HepG2 (cell line): ENCODE results near the gene ZNF764. TPM values are rescaled to one million over a fixed set of nuclear protein-coding genes. Genes with fewer than 3 reads are reported as not detected.

Experiments
- ARHGAP35 ChIP-seq: sonication (generic); formaldehyde crosslinking; IDR thresholded peaks from 2 replicates; pipeline ENCODE4 v1.9.0; 2022; ENCODE audit warnings: mild to moderate bottlenecking, inconsistent platforms, moderate library complexity, missing genetic modification reagents, borderline replicate concordance
- BRCA1 ChIP-seq: sonication (generic); formaldehyde crosslinking; IDR thresholded peaks from 2 replicates; pipeline ENCODE4 v1.4.0; 2020; ENCODE audit warnings: missing genetic modification reagents
- ELF1 ChIP-seq: sonication (generic); formaldehyde crosslinking; IDR thresholded peaks from 2 replicates; pipeline ENCODE4 v1.4.0; 2020; ENCODE audit warnings: missing genetic modification reagents
- ELF4 ChIP-seq: sonication (generic); formaldehyde crosslinking; IDR thresholded peaks from 2 replicates; pipeline ENCODE4 v1.5.0; 2020; ENCODE audit warnings: missing genetic modification reagents, mild to moderate bottlenecking, moderate library complexity, borderline replicate concordance
- ETV6 ChIP-seq: sonication (generic); formaldehyde crosslinking; conservative IDR thresholded peaks from 2 replicates; pipeline ENCODE4 v1.4.0; 2020; ENCODE audit warnings: missing genetic modification reagents
- GFI1 ChIP-seq: sonication (generic); formaldehyde crosslinking; IDR thresholded peaks from 2 replicates; pipeline ENCODE4 v1.5.0; 2020; ENCODE audit warnings: missing genetic modification reagents, mild to moderate bottlenecking, borderline replicate concordance
- HNRNPH1 ChIP-seq: fragments of 200-400 bp; formaldehyde crosslinking; optimal IDR thresholded peaks from 2 replicates; pipeline ENCODE3; 2017; ENCODE audit warnings: mild to moderate bottlenecking, low read depth, low read length
- NAIF1 ChIP-seq: sonication (generic); formaldehyde crosslinking; IDR thresholded peaks from 2 replicates; pipeline ENCODE4 v1.5.0; 2020; ENCODE audit warnings: mild to moderate bottlenecking, missing genetic modification reagents, borderline replicate concordance
- NFATC3 ChIP-seq: sonication (generic); formaldehyde crosslinking; IDR thresholded peaks from 2 replicates; pipeline ENCODE4 v1.5.1; 2020; ENCODE audit warnings: mild to moderate bottlenecking, missing genetic modification reagents
- RXRB ChIP-seq: IDR thresholded peaks from 2 replicates; pipeline ENCODE4 v1.6.1; 2016; ENCODE audit warnings: borderline replicate concordance, missing genetic modification reagents, missing compliant biosample characterization
- SALL2 ChIP-seq: sonication (generic); formaldehyde crosslinking; IDR thresholded peaks from 2 replicates; pipeline ENCODE4 v1.8.1; 2023; ENCODE audit warnings: mild to moderate bottlenecking, missing genetic modification reagents, inconsistent platforms
- TEF ChIP-seq: sonication (generic); formaldehyde crosslinking; IDR thresholded peaks from 2 replicates; pipeline ENCODE4 v1.5.0; 2020; ENCODE audit warnings: missing genetic modification reagents
- THAP8 ChIP-seq: sonication (generic); formaldehyde crosslinking; IDR thresholded peaks from 2 replicates; pipeline ENCODE4 v1.5.1; 2020; ENCODE audit warnings: missing genetic modification reagents, mild to moderate bottlenecking, borderline replicate concordance
- TP53 ChIP-seq: sonication (generic); formaldehyde crosslinking; conservative IDR thresholded peaks from 2 replicates; pipeline ENCODE4 v1.4.0; 2020; ENCODE audit warnings: missing genetic modification reagents
- TRIM24 ChIP-seq: sonication (generic); formaldehyde crosslinking; IDR thresholded peaks from 2 replicates; pipeline ENCODE4 v1.8.0; 2022; ENCODE audit warnings: mild to moderate bottlenecking, missing genetic modification reagents
- ZBTB20 ChIP-seq: sonication (generic); formaldehyde crosslinking; IDR thresholded peaks from 2 replicates; pipeline ENCODE4 v1.8.1; 2023; ENCODE audit warnings: missing genetic modification reagents, low read depth, mild to moderate bottlenecking, borderline replicate concordance
- ZFP36L2 ChIP-seq: sonication (generic); formaldehyde crosslinking; IDR thresholded peaks from 2 replicates; pipeline ENCODE4 v1.4.0; 2020; ENCODE audit warnings: missing genetic modification reagents
- ZKSCAN8 ChIP-seq: IDR thresholded peaks from 2 replicates; pipeline ENCODE4 v1.6.1; 2016; ENCODE audit warnings: borderline replicate concordance, missing genetic modification reagents, missing compliant biosample characterization
- ZNF232 ChIP-seq: sonication (generic); formaldehyde crosslinking; IDR thresholded peaks from 2 replicates; pipeline ENCODE4 v1.4.0; 2020; ENCODE audit warnings: missing genetic modification reagents, borderline replicate concordance
- ZNF333 ChIP-seq: sonication (generic); formaldehyde crosslinking; IDR thresholded peaks from 2 replicates; pipeline ENCODE4 v1.4.0; 2020; ENCODE audit warnings: mild to moderate bottlenecking, missing genetic modification reagents, borderline replicate concordance
- ZNF468 ChIP-seq: sonication (generic); formaldehyde crosslinking; IDR thresholded peaks from 2 replicates; pipeline ENCODE4 v1.8.0; 2022; ENCODE audit warnings: mild to moderate bottlenecking, moderate library complexity, missing genetic modification reagents
- ZNF510 ChIP-seq: sonication (generic); formaldehyde crosslinking; IDR thresholded peaks from 2 replicates; pipeline ENCODE4 v1.4.0; 2020; ENCODE audit warnings: low read depth, mild to moderate bottlenecking, missing genetic modification reagents
- ZNF589 ChIP-seq: sonication (generic); formaldehyde crosslinking; conservative IDR thresholded peaks from 2 replicates; pipeline ENCODE4 v1.8.0; 2022; ENCODE audit warnings: mild to moderate bottlenecking, moderate library complexity, missing genetic modification reagents
- ZNF703 ChIP-seq: sonication (generic); formaldehyde crosslinking; IDR thresholded peaks from 2 replicates; pipeline ENCODE4 v1.5.1; 2020; ENCODE audit warnings: missing genetic modification reagents, mild to moderate bottlenecking, moderate library complexity, borderline replicate concordance
- ZNF747 ChIP-seq: sonication (generic); formaldehyde crosslinking; IDR thresholded peaks from 2 replicates; pipeline ENCODE4 v1.8.1; 2023; ENCODE audit warnings: missing genetic modification reagents, mild to moderate bottlenecking, borderline replicate concordance
- ZNF83 ChIP-seq: sonication (generic); formaldehyde crosslinking; IDR thresholded peaks from 2 replicates; pipeline ENCODE4 v1.4.0; 2020; ENCODE audit warnings: missing genetic modification reagents, mild to moderate bottlenecking, borderline replicate concordance
- ZSCAN30 ChIP-seq: sonication (generic); formaldehyde crosslinking; IDR thresholded peaks from 2 replicates; pipeline ENCODE4 v1.5.0; 2020; ENCODE audit warnings: mild to moderate bottlenecking, missing genetic modification reagents
- polyA plus RNA-seq, 8 experiments: library from polyadenylated mRNA; depleted of rRNA in 3 of 8; stranded (reverse) in 7 of 8; unstranded in 1 of 8; fragments of >200 nt; fragmentation: Illumina TruSeq in 4 of 8; extraction: Trizol in 4 of 8; gene quantifications; 2 replicates each; pipeline versions ENCODE4 v1.2.1 to v1.2.3, GENCODE V29; 2011 to 2016; ENCODE audit warnings: low read depth in 4 of 8, missing spikeins in 1 of 8, mixed read lengths in 1 of 8; ENCODE audit not compliant: insufficient read depth in 1 of 8
- total RNA-seq, 5 experiments: library from RNA; depleted of rRNA; stranded (reverse); fragments of >200 nt; fragmentation: Illumina TruSeq; extraction: Trizol; gene quantifications; 2 replicates each; pipeline ENCODE4 v1.2.3, GENCODE V29; 2016; ENCODE audit warnings: low read depth in 1 of 5
- TF ChIP-seq, protein P1 (sequence below), 2 experiments: fragments of 450-650 bp in 1 of 2; sonication (generic) in 1 of 2; formaldehyde crosslinking; IDR thresholded peaks; 2 replicates each; pipeline versions ENCODE4 v1.5.0 to v1.8.0; 2020 to 2022; ENCODE audit warnings: mild to moderate bottlenecking in 1 of 2, missing genetic modification reagents in 1 of 2

The ZNF764 gene
- total and polyA plus RNA-seq, 2 of the 13 experiments (the other 11 are each of a cell fraction or from before 2014, with no cell fraction given), result 4.1 to 9.1 TPM

DNA sequence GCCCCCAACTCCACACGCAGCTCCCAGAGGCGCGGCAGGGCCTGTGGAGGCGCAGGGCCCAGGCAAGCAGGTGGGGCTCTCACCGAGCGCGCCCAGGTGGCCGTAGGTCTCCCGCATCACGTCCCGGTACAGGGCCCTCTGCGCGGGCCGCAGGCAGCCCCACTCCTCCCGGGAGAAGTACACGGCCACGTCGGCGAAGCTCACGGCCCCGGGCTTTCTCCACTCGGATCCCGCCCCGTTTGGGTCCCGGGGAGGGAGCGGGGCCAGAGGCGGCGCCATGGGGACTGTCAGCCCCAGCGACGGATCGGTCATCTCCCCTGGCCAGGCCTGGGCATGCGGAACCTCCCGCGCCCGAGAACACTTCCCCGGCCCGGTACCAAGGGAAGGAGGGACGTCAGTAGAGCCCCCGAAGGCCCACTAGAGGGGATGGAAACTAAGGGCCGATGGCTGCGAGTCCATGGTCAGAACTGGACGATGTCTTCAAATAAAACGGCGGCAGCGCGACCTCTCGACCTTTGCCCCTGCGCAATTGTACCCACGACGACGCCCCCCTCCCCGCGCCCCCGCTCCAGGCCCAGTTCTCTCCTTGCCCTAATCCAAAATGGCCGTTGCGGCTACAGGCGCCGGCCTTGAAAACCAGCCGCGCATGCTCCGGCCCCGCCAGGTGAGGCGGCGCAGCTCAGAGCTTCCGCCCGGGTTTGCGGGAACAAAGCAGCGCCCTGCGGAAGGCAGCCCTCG, 23.6 kb downstream of the ZNF764 start, which contains the start of gene ZNF747 (continued):
- TF ChIP-seq ZNF333 (no peak; the same call in 1 of the 2 replicates), ZNF83 (CRISPR knock-in tag) (no peak; the same call in 1 of the 2 replicates), BRCA1 (CRISPR knock-in tag) (no peak), TRIM24 (CRISPR knock-in tag) (no peak), TP53 (CRISPR knock-in tag) (peak; percentile 7; the same call in 1 of the 2 replicates), ZNF589 (peak; percentile 87), ZKSCAN8 (peak; percentile 33; the same call in 1 of the 2 replicates), ZNF232 (peak; percentile 36; the same call in 1 of the 2 replicates), ZNF747 (peak; percentile 99), THAP8 (no peak; the same call in 1 of the 2 replicates), NFATC3 (CRISPR knock-in tag) (peak; percentile 53; the same call in 1 of the 2 replicates), ZNF468 (CRISPR knock-in tag) (no peak), ARHGAP35 (CRISPR knock-in tag) (peak; percentile 30; the same call in 1 of the 2 replicates), GFI1 (CRISPR knock-in tag) (peak; percentile 83), ZBTB20 (CRISPR knock-in tag) (no peak; the same call in 1 of the 2 replicates), ZFP36L2 (CRISPR knock-in tag) (no peak; the same call in 1 of the 2 replicates), ELF1 (CRISPR knock-in tag) (peak; percentile 98), ELF4 (CRISPR knock-in tag) (peak; percentile 94; the same call in 1 of the 2 replicates), ZNF703 (0 out of 2 replicates have a peak, but pooled peaks have one; percentile 76), RXRB (CRISPR knock-in tag) (peak; percentile 48; the same call in 1 of the 2 replicates), ZSCAN30 (CRISPR knock-in tag) (peak; percentile 96; the same call in 1 of the 2 replicates), HNRNPH1 (no peak), NAIF1 (CRISPR knock-in tag) (peak; percentile 78; the same call in 1 of the 2 replicates), SALL2 (peak; percentile 22), TEF (peak; percentile 63), ETV6 (peak; percentile 53; the same call in 1 of the 2 replicates), ZNF510 (CRISPR knock-in tag) (no peak)
- TF ChIP-seq, protein P1, sequence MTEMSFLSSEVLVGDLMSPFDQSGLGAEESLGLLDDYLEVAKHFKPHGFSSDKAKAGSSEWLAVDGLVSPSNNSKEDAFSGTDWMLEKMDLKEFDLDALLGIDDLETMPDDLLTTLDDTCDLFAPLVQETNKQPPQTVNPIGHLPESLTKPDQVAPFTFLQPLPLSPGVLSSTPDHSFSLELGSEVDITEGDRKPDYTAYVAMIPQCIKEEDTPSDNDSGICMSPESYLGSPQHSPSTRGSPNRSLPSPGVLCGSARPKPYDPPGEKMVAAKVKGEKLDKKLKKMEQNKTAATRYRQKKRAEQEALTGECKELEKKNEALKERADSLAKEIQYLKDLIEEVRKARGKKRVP (CRISPR knock-in tag; IDR thresholded peaks at IDR 0.05), result peak in 1 of 2 experiments; percentile 76; a peak in 1 of 4 replicates
